Cardiac fibroblast (primary cell): ENCODE results near the gene SLC66A3.

Experiments
- DNase-seq, 2 donors: peaks; one replicate each; pipeline versions ENCODE4 v3.0.0 to v3.0.0-alpha.2; 2010; ENCODE audit warnings: low read depth in 2 of 2
- H3K4me3 ChIP-seq, 2 donors: replicated peaks in 1 of 2; 1 replicate in 1 of 2; 2 replicates in 1 of 2; pipeline ENCODE4 v1.5.1; 2011; ENCODE audit warnings: low read depth in 2 of 2, low read length in 2 of 2, mild to moderate bottlenecking in 2 of 2, moderate library complexity in 1 of 2
- TF ChIP-seq, protein P1 (sequence below): IDR thresholded peaks from one replicate; pipeline ENCODE4 v1.5.1; 2011; ENCODE audit warnings: low read depth, mild to moderate bottlenecking, low read length, inconsistent platforms

The SLC66A3 gene

DNA sequence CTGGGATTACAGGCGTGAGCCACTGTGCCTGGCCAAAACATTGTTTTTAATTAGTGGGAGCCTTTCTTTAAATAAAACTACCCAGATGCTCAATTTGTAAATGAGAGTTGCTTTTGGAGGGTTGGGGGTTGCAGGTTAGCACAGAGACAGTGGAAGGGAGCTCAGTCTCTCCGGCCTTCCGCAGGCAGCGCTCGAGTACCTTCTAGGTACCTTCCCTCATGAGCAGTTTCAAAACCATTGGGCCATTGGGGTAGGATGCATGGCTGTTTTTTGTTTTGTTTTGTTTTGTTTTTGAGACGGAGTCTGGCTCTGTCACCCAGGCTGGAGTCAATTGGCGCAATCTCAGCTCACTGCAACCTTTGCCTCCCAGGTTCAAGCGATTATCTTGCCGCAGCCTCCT is 19.0 kb downstream of the SLC66A3 start:
- TF ChIP-seq, protein P1, sequence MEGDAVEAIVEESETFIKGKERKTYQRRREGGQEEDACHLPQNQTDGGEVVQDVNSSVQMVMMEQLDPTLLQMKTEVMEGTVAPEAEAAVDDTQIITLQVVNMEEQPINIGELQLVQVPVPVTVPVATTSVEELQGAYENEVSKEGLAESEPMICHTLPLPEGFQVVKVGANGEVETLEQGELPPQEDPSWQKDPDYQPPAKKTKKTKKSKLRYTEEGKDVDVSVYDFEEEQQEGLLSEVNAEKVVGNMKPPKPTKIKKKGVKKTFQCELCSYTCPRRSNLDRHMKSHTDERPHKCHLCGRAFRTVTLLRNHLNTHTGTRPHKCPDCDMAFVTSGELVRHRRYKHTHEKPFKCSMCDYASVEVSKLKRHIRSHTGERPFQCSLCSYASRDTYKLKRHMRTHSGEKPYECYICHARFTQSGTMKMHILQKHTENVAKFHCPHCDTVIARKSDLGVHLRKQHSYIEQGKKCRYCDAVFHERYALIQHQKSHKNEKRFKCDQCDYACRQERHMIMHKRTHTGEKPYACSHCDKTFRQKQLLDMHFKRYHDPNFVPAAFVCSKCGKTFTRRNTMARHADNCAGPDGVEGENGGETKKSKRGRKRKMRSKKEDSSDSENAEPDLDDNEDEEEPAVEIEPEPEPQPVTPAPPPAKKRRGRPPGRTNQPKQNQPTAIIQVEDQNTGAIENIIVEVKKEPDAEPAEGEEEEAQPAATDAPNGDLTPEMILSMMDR: no peak
- DNase-seq: no peak
- no peak overlapping the region for H3K4me3 ChIP-seq

DNA sequence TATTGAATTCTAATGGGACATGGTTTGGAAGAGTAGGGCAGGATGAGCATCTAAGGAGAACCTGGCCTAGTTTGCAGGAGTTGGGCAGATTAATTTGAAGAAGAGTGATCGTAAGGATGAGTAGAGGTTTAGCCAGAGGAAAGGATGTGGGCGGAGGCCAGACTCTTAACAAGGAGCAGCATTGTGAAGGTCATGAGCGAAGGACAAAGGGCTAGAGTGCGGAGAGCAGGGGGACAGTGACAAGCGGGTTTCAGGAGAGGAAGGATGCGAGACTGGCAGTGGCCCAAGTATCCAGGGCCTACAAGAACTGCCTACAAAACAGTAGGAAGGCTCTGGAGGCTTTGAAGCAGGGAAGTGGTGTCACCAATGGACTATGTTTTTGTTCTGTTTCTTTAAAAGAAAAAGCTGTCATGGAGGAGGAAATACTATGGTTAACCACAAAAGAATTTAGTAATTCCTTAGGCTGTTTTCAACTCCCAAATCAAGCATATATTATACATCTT is 20.1 kb downstream of the SLC66A3 start:
- H3K4me3 ChIP-seq: no peak overlapping the region
- DNase-seq: peak; percentile 61 to 67
- TF ChIP-seq, protein P1: no peak

DNA sequence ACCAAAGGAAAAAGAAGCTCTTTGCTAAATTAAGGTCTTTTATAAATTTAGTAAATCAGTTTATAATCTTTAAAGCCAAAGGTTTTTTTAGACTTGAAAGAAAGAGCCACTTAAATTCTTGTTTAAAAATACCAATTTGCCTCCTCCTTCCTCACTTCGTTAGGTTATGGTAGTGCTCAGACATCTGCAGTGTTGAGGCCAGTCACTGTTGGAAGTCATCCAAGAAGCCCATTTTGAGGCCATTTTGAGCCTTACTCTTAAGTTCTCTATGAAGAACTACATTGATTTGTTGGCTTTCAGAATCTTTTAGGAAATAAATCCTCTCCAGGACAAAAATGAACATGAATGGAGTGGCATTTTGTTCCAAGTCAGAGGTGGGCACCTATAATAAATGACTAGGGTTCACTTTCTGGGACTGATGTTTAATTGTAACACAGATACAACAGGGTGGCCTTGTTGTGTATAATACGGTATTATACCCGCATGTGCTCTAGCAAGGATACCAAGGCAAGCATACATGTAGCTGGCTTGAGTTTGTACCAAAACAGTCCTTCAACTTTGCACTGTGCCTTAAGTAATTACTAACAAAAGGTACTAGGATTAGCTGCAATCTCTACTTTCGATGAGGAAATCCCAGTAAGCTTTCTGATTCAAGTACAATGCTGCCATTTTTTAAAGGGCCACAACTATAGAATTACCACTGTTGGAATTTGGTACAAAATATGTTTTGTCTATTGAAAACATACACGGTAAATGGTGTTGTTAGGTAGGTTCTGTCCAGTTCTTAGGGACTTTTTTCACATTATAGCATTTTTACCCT is 22.8 kb downstream of the SLC66A3 start:
- DNase-seq: peak; percentile 32 to 37
- TF ChIP-seq, protein P1: no peak
- H3K4me3 ChIP-seq: no peak overlapping the region

DNA sequence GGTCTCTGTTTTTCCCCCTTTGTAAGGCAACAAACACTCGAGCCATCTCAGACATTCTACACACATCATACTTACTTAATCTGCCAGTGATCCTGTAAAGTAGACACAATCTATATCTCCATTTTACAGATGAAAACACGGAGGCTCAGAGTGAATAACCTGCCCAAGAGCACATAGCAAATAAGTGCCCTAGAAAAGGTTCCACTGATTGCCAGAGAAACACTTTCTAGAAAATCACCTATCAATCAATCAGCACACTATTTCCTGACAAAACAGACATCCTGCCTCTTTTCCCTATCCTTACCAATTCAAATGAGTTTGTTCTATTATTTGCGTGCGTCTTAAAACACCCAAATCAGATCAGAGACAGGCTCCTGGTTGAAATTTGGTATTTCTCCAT is 23.9 kb downstream of the SLC66A3 start:
- DNase-seq: no peak
- TF ChIP-seq, protein P1: no peak
- no peak overlapping the region for H3K4me3 ChIP-seq

DNA sequence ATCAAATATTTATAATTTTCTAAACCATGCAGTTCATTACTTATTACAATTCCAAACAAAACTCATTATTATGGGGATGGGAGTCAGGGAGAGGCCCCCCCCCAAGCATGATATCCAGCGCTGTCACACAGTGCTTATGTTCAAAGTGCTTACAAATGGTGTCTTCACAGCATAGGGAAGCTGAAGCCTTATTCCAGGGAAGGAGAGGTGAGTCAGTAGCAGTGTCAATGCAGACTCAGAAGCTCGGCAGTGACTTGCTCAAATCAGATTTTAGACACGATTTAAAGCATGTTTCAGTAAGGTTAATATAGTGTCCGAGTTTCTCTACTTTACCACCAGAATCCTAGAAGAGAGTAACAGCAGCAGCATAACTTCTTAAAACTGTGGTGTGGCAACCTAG is 24.6 kb downstream of the SLC66A3 start:
- no peak for DNase-seq
- TF ChIP-seq, protein P1: no peak
- H3K4me3 ChIP-seq: no peak overlapping the region

DNA sequence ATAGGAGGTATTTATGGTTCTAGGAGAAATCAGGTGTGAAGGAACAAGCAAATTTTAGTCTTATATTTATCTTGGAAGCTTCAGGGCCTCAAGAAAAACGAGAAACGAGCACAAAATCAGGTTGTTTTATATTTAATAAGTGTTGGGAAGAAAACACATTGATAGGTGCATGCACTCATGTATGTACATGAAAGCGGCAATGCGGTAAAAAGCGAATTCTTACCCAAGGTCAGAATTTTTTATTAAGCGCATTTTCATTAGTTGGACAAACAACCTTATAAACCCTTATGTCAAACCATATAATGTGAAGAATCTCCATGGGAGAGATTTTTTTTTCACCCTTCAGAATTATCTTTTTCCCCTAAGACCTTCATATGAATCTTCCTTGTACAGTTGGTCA is 25.4 kb downstream of the SLC66A3 start:
- no peak overlapping the region for H3K4me3 ChIP-seq
- TF ChIP-seq, protein P1: no peak

More for the DNA sequence above, 25.4 kb downstream of the SLC66A3 start:
- DNase-seq: no peak
